ENCODE measurements around the gene OR8J1.

GRCh38 chr11:56333156-56333555 is 20.9 kb upstream of the OR8J1 start:
- no peak for TF ChIP-seq CTCF (conservative IDR thresholded peaks at IDR 0.05)
- TF ChIP-seq EZH2 (IDR thresholded peaks at IDR 0.05; ENCODE audit: low read depth), result no peak

All from PC-9 (cell line).